H9 (cell line): ENCODE results near the gene SLBP. TPM values are rescaled to one million over a fixed set of nuclear protein-coding genes. Genes with fewer than 3 reads are reported as not detected.

Source experiments
- DNase-seq: peaks from one replicate; pipeline ENCODE4 v3.0.0-alpha.2; 2017
- H2AFZ ChIP-seq: one replicate; pipeline ENCODE4 v1.6.1; 2013; ENCODE audit warnings: mild to moderate bottlenecking, low read length, control low read depth, moderate library complexity
- H2AK5ac ChIP-seq: 2 replicates; pipeline ENCODE4 v1.6.1; 2013; ENCODE audit warnings: low read length, control low read depth, mixed read lengths; ENCODE audit not compliant: insufficient read length
- H2BK120ac ChIP-seq: one replicate; pipeline ENCODE4 v1.6.1; 2013; ENCODE audit warnings: low read depth, mild to moderate bottlenecking, low read length, control low read depth, inconsistent platforms; ENCODE audit not compliant: poor library complexity, severe bottlenecking
- H2BK12ac ChIP-seq: 2 replicates; pipeline ENCODE4 v1.6.1; 2013; ENCODE audit warnings: low read length, control low read depth, mixed read lengths, low read depth; ENCODE audit not compliant: insufficient read length
- H2BK15ac ChIP-seq: 2 replicates; pipeline ENCODE4 v1.6.1; 2013; ENCODE audit warnings: low read depth, low read length, control low read depth
- H2BK20ac ChIP-seq: one replicate; pipeline ENCODE4 v1.6.1; 2013; ENCODE audit warnings: low read depth, mild to moderate bottlenecking, low read length, control low read depth, inconsistent platforms; ENCODE audit not compliant: poor library complexity, severe bottlenecking
- H2BK5ac ChIP-seq: 2 replicates; pipeline ENCODE4 v1.6.1; 2013; ENCODE audit warnings: low read length, control low read depth, mixed read lengths; ENCODE audit not compliant: insufficient read length
- H3K14ac ChIP-seq: 2 replicates; pipeline ENCODE4 v1.6.1; 2013; ENCODE audit warnings: low read length, control low read depth; ENCODE audit not compliant: insufficient read depth
- H3K18ac ChIP-seq: 2 replicates; pipeline ENCODE4 v1.6.1; 2013; ENCODE audit warnings: low read depth, mild to moderate bottlenecking, mixed read lengths, low read length, control low read depth; ENCODE audit not compliant: insufficient read length
- H3K23ac ChIP-seq: 2 replicates; pipeline ENCODE4 v1.6.1; 2013; ENCODE audit warnings: low read length, control low read depth, mixed read lengths, low read depth; ENCODE audit not compliant: insufficient read length
- H3K23me2 ChIP-seq: 2 replicates; pipeline ENCODE4 v1.6.1; 2013; ENCODE audit warnings: low read depth, mild to moderate bottlenecking, mixed read lengths, low read length, control low read depth; ENCODE audit not compliant: insufficient read length, poor library complexity, severe bottlenecking
- H3K27ac ChIP-seq: 2 replicates; pipeline ENCODE4 v1.5.1; 2013; ENCODE audit warnings: low read length, control low read depth, mixed read lengths, low read depth; ENCODE audit not compliant: insufficient read length
- H3K27me3 ChIP-seq: 2 replicates; pipeline ENCODE4 v1.6.1; 2013; ENCODE audit warnings: low read length, control low read depth, inconsistent platforms; ENCODE audit not compliant: insufficient read depth
- H3K4ac ChIP-seq: 2 replicates; pipeline ENCODE4 v1.6.1; 2013; ENCODE audit warnings: low read depth, mild to moderate bottlenecking, control low read depth, inconsistent platforms, low read length, moderate library complexity
- H3K4me1 ChIP-seq: 2 replicates; pipeline ENCODE4 v1.6.1; 2013; ENCODE audit warnings: low read length, control low read depth, inconsistent platforms; ENCODE audit not compliant: insufficient read depth
- H3K4me2 ChIP-seq: 2 replicates; pipeline ENCODE4 v1.6.1; 2013; ENCODE audit warnings: low read length, control low read depth, mixed read lengths; ENCODE audit not compliant: insufficient read length, insufficient read depth
- H3K56ac ChIP-seq: 2 replicates; pipeline ENCODE4 v1.6.1; 2013; ENCODE audit warnings: low read depth, mild to moderate bottlenecking, mixed read lengths, low read length, control low read depth; ENCODE audit not compliant: insufficient read length
- H3K79me1 ChIP-seq: 2 replicates; pipeline ENCODE4 v1.6.1; 2013; ENCODE audit warnings: low read depth, mild to moderate bottlenecking, moderate library complexity, low read length, control low read depth, inconsistent platforms; ENCODE audit not compliant: insufficient read depth, poor library complexity, severe bottlenecking
- H3K79me2 ChIP-seq: 2 replicates; pipeline ENCODE4 v1.6.1; 2013; ENCODE audit warnings: low read length, control low read depth, inconsistent platforms; ENCODE audit not compliant: insufficient read depth
- H3K9ac ChIP-seq: 2 replicates; pipeline ENCODE4 v1.6.1; 2013; ENCODE audit warnings: low read length, control low read depth, mixed read lengths; ENCODE audit not compliant: insufficient read length; ENCODE audit errors: extremely low read depth
- H3K9me3 ChIP-seq: one replicate; pipeline ENCODE4 v1.6.1; 2013; ENCODE audit warnings: low read depth, low read length, inconsistent platforms; ENCODE audit not compliant: control insufficient read depth
- H3T11ph ChIP-seq: one replicate; pipeline ENCODE4 v1.6.1; 2013; ENCODE audit warnings: mild to moderate bottlenecking, low read length, control low read depth, inconsistent platforms
- H4K20me1 ChIP-seq: one replicate; pipeline ENCODE4 v1.6.1; 2013; ENCODE audit not compliant: control insufficient read depth, insufficient read length, insufficient read depth
- H4K5ac ChIP-seq: 2 replicates; pipeline ENCODE4 v1.6.1; 2013; ENCODE audit warnings: low read depth, mild to moderate bottlenecking, mixed read lengths, low read length, control low read depth; ENCODE audit not compliant: insufficient read length
- H4K8ac ChIP-seq: replicated peaks from 2 replicates; pipeline ENCODE4 v1.6.1; 2013; ENCODE audit warnings: low read length, control low read depth, mixed read lengths, low read depth; ENCODE audit not compliant: insufficient read length
- H4K91ac ChIP-seq: 2 replicates; pipeline ENCODE4 v1.6.1; 2013; ENCODE audit warnings: low read depth, mild to moderate bottlenecking, moderate library complexity, mixed read lengths, low read length, control low read depth; ENCODE audit not compliant: insufficient read length
- H3K27ac Mint-ChIP-seq, 3 experiments: 2 replicates in 2 of 3; 3 replicates in 1 of 3; pipeline ENCODE4 v1.8.0; 2020 to 2021; ENCODE audit warnings: mixed read lengths in 3 of 3, mild to moderate bottlenecking in 1 of 3, moderate library complexity in 1 of 3
- H3K27me3 Mint-ChIP-seq: 2 replicates; pipeline ENCODE4 v1.8.0; 2021; ENCODE audit warnings: low read depth, mild to moderate bottlenecking, moderate library complexity, mixed read lengths
- H3K36me3 Mint-ChIP-seq, 3 experiments: 2 replicates in 2 of 3; 3 replicates in 1 of 3; pipeline ENCODE4 v1.8.0; 2020 to 2021; ENCODE audit warnings: low read depth in 3 of 3, mixed read lengths in 3 of 3; ENCODE audit not compliant: insufficient read depth in 1 of 3
- H3K4me1 Mint-ChIP-seq, 2 experiments: 2 replicates each; pipeline ENCODE4 v1.8.0; 2020; ENCODE audit warnings: mixed read lengths in 2 of 2
- H3K4me3 Mint-ChIP-seq, 2 experiments: 2 replicates in 1 of 2; 3 replicates in 1 of 2; pipeline ENCODE4 v1.8.0; 2020 to 2021; ENCODE audit warnings: mild to moderate bottlenecking in 2 of 2, mixed read lengths in 2 of 2, moderate library complexity in 1 of 2
- H3K9me3 Mint-ChIP-seq, 2 experiments: 2 replicates in 1 of 2; 3 replicates in 1 of 2; pipeline ENCODE4 v1.8.0; 2020; ENCODE audit warnings: mild to moderate bottlenecking in 2 of 2, mixed read lengths in 2 of 2, moderate library complexity in 1 of 2
- CTCF ChIP-seq: fragments of 200-600 bp; sonication (generic); conservative IDR thresholded peaks from 3 replicates; pipeline ENCODE4 v1.8.0; 2021; ENCODE audit warnings: antibody characterized with exemption, mild to moderate bottlenecking
- WGBS: extraction: QIAGEN DNeasy Blood & Tissue Kit; methylation state at CpG from one replicate; pipeline ENCODE4 v1.1.7; 2013; ENCODE audit warnings: missing lambda C conversion rate, low lambda C conversion rate, mixed read lengths; ENCODE audit not compliant: insufficient read length; ENCODE audit errors: extremely low coverage; 5-methylcytosine and 5-hydroxymethylcytosine counted together
- total RNA-seq: library from RNA; stranded (reverse); gene quantifications from 2 replicates; pipeline ENCODE4 v1.2.1, GENCODE V29; 2021

Gene SLBP
- total RNA-seq, 1 experiment from 2014 or later: 62.7 TPM

DNA sequence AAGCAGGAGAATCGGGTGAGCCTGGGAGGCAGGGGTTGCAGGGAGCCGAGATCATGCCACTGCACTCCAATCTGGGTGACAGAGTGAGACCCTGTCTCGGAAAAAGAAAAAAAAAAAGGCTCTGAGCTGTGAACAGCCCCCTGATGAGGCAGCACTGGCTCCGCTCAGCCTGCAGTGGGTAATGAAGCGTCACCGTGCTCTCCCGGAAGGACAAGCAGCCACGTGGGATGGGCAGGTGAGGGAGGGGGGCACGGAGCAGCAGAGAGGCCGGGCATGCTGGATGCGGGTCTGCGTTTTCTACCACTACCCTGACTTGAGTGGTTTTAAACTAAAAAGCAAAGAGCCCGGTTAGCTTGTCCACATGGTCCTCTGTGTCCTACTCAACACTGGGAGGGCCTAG is 24.7 kb upstream of the SLBP start:
- Mint-ChIP-seq H3K36me3 (peaks cover 74 to 100% (median 98%) of the 10 kb centered on the region in 3 experiments), H3K4me1 (no peaks in the 10 kb centered on the region), H3K9me3 (peaks cover 19 to 20% of the 10 kb centered on the region in 2 experiments), H3K27me3 (no peaks in the 10 kb centered on the region), H3K27ac (no peak overlapping the region), H3K4me3 (no peak overlapping the region; a peak in 1 of 5 replicates)
- Histone ChIP-seq H3K14ac (no peak overlapping the region), H2AFZ (no peak overlapping the region), H3K23ac (no peak overlapping the region), H3K4me1 (no peaks in the 10 kb centered on the region), H4K91ac (no peak overlapping the region), H4K5ac (no peak overlapping the region), H3T11ph (no peak overlapping the region), H2BK120ac (no peak overlapping the region), H2BK20ac (no peak overlapping the region), H3K23me2 (no peaks in the 10 kb centered on the region), H3K4me2 (no peak overlapping the region), H3K9me3 (peaks cover 13% of the 10 kb centered on the region), H2BK15ac (no peak overlapping the region), H3K27ac (no peak overlapping the region), H2AK5ac (no peak overlapping the region), H4K20me1 (no peaks in the 10 kb centered on the region), H3K79me1 (no peaks in the 10 kb centered on the region), H2BK12ac (no peak overlapping the region), H2BK5ac (no peak overlapping the region), H4K8ac (no peak overlapping the region), H3K27me3 (no peaks in the 10 kb centered on the region), H3K56ac (no peak overlapping the region), H3K4ac (no peak overlapping the region), H3K18ac (no peak overlapping the region), H3K79me2 (no peaks in the 10 kb centered on the region), H3K9ac (no peak overlapping the region)
- DNase-seq: no peak
- no peak for TF ChIP-seq CTCF
- no CpG with 5 or more reads among the region's 13 CpGs for WGBS
